ENCODE measurements around the gene WDR33.

The WDR33 gene

DNA sequence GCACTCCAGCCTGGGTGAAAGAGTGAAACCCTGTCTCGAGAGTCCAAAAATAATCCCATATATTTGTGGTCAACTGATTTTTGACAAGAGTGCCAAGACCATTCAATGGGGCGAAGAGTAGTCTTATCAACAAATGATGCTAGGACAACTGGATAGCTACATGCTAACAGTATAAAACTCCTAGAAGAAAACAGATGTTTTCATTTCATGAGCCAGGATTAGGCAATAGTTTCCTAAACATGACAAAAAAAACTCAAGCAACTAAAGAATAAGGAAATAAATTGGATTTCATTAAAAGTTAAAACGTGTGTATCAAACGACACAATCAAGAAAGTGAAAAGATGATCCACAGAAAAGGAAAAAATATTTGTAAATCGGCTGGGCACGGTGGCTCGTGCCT, 141.9 kb downstream of the WDR33 start:
- no peak for DNase-seq

DNA sequence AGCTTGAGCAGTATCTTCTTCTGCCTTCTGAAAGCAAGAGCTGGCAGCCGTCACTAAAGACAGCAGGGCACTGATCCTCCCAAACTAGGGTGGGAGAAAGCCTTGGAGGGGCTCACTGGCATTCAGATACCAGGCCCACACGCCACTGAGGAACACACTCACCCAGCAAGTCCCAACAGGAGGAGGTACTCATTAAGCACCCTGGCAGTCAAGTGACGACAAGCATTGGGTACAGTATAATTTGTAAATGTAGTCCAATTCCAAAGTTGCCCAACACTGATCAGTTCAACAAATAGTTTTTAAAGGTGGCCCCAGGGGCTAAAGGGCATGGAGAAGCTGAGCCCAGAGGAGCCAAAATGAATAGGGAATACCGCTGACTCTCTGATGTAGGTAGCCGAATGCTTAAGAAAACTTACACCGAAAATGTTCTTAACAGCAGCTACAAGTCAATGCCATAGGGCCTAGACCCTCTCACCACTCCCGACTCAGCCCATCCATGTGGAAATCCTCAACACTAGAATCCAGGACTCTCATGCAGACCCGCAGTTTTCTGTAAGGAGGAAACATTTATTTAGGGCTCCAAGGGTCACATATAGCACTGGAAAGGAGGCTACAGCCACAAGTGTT, 145.6 kb downstream of the WDR33 start:
- DNase-seq = no peak

DNA sequence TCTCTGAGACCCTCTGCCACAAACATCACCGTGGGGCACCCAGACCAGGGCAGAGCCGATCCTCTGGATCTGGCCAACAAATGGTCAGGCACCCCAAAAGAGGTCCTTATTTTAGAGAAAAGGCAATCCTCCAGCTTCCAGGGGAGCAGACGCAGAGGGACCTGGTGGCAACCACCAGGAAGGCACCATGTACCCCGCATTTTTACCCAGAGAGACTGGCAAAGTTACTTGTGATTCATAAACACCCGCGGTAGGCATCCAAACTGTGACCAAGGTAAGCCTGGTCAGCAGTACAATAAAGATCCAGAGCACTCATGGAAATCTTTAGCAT, 146.1 kb downstream of the WDR33 start:
- no peak for DNase-seq

DNA sequence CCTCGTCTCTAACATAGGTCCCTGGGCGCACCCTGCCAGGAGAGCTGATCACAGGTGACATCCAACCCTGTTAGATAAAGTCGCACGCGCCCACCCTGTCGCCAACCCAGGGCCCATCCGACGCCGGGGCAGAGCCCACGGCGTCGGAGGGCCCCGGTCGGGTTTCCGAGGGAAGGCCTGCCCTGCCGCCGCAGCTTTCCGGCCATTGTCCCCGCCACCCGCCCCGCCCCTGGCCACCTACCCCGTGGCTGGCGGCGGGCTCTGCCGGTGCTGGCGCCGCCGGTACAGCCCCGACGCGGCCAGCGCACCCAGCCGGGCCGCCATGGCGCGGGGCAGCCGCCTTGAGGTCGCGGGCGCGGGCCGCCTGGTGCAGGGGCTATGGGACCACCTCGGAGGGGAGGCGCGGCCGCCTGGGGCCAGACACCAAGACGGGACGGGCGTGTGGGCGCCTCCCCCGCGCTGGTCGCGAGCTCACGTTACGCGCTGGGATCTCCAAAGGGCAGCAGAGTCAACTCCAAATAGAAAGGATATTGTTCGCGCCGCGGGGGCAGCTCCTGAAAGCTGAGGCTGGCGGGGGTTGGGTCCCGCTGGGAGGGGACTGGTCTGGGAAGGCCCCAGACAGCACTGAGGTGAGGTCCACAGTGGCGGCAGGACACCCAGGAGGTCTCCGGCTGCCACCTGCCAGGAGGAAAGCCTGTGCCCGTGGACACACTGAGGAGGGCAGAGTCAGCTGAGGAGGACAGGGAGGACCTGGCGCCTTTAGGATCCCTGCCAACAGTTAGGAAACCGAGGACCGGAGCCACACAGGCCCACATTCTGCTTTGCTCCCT, 146.7 kb downstream of the WDR33 start:
- DNase-seq = no peak

DNA sequence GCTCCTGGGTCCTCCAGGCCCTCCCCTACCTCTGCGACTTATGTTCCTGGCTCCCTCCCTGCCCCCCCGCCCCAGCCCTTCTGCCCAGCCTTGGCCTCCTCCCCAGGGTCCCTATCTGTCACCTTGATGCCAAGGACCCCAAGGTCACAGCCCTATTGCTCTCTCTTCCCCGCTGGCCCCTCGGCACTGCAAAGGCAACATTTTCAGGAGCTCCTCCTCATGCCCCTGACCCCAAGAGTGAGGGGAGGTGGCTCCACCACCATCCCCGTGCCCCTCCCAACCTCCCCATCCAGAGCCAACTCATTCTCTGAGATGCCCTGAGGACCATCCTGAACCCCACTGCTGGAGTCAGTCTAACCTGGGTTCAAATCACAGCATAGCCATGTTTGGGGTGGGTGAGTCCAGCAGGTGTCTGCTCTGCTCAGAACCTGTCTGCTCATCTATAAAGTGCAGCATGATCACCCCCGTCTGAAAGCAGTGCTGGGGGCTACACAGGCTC, 147.4 kb downstream of the WDR33 start:
- no peak for DNase-seq

DNA sequence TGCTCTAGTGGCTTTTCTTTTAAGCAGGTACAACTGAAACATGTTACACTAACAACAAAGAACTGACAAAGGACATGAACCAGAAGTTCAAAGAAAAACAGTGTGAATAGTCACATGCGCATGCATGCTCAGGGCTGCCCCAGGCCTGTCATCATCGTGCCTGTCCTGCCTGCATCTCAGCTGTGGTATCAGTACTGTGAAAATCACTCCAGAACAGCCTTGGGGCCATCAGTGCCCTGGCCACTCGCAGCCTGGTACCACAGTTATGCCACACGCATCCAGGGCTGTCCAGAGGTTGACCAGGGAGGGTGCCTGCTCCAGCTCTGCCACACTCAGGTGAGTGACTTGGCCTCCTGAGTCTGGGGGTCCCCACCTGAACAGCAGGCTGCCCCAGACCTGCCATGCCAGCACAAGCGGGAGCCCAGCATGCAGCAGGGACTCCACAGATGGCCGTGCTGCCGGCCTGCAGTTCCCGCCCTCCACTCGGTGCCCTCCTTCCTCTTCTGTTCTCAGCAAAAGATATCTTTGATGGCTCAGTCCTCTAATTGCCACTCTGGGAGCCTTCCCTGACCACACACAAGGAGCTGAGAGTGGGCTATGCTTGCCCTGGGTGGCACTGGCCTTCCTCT, 147.9 kb downstream of the WDR33 start:
- no peak for DNase-seq

DNA sequence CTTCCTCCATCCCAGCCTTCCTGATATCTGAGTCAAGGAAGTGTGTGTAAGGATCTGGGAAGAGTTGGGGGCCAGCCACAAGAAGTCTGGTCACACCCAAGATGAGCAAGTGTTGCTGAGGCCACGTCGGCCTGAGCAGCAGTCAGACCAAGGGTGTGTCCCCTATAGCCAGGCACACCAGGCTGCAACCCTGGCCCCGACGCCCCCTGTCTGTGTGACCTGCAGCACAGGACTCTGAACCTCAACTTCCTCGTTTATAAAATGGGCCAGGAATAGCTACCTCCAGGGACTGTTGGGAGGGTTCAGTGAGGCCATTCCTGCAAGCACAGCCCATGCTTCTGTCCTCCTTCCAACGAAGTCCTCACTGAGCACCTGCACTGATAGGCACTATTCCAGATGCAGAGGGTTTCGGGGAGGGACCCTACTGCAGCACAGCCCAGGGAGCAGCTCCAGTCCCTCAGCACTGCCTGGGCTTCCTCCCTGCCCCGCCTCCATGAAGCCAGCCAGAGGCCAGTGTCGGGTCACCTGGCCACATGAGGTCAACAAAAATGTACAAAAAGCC, 148.9 kb downstream of the WDR33 start:
- no peak for DNase-seq

DNA sequence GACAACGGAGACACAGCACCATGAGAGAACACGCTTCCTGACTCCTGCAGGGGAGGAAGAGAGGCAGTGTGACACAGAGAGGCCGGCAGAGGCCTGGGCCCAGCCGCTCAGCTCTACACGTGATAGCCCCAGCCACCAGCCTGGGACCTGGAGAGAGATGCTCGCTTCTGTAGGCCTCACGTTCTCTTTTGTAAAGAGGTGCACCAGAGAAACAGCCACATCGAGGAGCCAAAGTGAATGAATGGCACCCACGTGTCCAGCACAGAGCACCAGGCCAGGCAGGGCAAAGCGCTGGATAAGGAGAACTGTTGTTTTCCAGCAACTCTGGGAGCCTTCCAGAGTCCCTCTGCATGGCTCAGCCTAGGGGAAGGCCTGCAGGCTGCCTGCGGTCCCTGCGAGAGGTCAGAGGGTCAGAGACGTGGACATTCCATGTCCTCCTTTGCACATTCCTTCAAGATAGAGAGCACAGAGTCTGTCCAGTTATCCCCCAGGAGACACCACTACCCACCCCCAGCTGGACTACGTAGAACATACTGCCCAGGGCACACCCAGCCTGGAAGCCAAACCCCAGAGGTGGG, 149.8 kb downstream of the WDR33 start:
- DNase-seq = no peak

DNA sequence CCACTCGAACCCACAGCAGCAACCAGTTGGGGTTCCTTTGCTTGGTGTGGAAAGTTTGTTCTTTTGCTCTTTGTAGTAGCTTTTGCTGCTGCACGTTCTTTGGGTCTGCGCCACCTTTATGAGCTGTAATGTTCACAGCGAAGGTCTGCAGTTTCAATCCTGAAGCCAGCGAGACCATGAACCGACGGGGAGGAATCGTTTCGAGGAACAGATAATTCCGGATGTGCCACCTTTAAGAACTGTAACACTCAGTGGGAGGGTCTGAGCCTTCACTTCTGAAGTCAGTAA, 150.7 kb downstream of the WDR33 start:
- DNase-seq = no peak

DNA sequence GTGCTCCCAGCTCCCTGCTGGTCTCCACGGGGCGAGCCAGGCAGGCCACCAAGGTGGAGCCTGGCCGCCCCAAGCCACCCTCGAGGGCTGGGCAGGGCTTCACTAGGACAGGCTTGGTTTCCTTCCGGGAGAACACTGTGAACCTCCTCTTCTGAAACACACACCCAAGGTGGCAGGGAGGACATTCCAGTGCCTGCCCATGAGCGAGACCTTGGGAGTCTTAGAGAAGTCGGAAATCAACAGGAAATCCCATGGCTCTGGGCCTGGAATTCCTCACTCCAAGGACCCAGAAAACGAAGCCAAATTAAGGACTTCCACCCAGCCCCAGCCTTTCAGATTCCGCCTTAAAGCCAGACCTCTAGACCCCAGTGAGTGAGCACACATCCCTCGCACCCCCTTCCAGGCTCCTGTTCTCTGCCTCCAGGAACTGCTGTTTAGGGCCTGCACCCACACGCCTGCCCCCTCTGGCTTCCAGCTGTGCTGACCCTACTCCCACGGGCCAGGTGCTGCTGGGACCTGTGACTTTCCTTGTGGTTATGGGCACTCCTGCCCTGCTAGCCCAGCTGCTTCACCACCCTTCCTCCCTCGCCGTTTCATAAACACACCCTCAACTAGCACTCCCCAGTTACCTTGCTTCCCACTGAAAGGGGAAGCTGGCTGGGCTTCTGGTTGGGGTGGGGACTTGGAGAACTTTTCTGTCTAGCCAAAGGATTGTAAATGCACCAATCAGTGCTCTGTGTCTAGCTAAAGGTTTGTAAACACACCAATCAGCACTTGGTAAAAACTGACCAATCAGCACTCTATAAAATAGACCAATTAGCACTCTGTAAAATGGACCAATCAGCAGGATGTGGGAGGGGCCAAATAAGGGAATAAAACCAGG, 151.3 kb downstream of the WDR33 start:
- no peak for DNase-seq

DNA sequence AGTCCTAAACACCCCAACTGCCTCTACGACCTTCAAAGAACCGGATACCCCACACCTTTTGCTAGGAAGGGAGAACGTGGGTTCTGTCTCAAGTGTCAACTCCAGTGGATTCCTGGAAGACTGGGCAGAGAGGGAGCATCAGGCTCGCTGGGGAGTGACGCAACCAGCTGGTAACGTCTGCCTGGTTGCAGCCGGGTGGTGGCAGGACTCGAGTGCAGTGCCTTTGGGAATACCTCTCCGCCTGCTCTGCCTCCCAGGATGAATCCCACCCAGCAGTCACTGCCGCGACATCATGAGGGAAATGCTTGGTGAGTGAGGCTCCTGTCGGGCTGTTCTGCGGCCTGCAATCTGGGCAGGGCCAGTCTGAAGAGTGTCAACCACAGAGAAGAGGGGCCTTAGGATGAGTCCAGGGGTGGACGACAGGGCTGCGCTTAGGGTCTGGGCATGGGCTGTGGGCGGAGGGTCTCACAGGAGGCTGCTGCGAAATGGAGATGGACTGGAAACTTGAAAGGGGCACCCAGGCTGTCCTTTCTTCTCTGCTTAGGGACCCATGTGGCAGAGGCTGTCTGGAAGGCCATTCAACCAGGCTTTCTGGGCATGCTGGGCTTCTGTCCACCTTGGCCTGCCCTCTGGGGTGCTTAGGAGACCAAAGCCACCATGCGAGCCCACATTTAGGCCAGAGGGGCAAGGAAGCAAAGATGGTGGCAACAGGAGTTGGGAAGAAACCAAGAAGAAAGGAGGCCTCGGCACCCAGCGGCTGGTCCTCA, 152.1 kb downstream of the WDR33 start:
- no peak for DNase-seq

DNA sequence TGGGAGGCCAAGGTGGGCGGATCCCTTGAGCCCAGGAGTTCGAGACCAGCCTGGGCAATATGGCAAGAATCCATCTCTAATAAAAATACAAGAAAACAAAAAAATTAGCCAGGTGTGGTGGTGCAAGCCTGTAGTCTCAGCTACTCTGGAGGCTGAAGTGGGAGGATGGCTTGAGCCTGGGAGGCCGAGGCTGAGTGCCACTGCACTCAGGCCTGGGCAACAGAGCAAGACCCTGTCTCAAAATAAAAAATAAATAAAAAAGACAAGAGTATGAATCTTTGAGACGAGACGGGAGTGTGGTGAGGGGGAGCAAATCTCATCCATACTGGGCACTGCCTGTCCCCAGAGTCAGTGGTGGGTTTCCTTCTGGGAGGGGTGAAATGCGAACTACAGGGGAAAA, 152.8 kb downstream of the WDR33 start:
- DNase-seq = no peak

DNA sequence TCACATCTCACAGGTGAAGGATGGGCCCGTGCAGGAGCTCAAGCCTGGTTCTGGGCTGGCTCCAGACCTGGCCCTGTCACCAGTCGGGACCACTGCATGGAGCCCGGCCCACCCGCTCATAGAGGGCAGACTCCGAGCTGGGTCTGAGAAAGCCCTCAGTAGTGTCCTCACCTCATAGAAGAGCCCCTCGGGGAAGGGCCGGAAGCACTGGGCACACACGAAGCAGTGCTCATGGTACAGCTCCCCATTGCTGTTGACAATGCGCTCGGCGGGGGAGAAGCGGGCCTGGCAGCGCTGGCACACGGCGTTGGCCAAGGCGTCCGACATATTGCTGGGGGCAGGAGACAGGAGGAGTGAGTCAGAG, 153.8 kb downstream of the WDR33 start:
- no peak for DNase-seq

DNA sequence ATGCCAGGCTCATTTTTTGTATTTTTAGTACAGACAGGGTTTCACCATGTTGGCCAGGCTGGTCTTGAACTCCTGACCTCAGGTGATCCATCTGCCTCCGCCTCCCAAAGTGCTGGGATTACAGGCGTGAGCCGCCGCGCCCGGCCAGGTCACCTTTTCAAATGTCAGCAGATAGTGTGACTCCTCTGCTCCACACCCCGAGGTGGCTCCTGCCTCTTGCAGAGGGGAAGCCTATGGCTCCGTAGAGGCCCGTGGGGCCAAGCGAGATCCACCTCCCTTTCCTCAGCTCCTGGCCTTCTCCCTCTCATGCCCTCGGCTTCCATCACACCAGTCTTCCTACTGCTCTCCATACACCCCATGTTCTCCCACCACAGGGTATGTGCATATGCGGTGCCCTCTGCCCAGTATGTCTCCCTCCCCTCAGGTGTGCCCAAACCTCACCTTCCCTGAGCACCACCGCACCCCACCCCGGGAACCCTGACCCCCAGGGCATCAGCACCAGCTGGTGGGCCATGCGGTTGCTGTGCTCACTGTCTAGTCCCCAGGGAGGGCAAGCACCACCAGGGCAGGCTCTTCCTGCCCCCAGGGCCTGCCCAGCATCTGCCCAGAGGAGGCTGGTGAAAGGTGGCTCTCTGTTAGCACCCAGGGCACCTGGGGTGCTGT, 154.3 kb downstream of the WDR33 start:
- no peak for DNase-seq

DNA sequence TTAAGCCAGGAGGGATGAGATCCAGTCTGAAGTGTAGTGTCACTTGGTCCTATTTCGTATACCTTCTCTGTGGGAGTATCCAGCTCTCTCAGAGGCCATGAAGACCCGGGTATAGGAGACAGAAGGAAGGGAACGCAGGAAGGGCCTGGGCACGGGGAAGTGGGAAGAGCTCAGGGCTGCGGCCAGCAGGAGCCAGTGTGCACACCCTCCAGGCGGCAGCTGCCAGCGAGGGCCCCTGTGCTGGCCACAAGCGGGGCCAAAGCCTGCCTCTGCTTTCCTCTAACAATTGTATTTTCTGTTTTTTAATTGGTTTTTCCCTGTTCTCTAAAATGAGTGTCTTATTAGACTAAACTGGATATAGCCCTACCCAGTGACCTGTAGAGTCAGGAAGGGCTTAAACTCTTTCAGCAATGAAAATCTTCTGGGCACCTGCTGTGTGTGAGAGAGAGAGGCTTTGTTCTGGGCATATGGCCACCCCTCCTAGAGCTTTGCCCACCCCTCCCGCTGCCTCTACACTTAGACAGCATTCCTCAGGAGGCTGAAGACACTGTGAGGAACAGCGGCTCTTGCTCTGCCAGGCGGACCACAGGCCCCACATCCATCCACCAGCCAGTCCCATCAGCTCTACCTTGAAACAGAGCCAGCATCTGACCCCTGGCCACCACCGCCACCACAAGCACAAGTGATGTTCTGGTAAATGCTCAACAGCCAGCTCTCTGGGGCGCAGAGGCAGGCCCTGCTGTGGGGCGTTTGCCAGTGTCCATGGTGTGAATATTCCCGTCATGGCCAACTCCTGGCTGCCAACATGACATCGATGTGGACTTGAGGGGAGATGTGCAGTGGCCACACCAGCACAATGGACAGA, 155.5 kb downstream of the WDR33 start:
- no peak for DNase-seq

DNA sequence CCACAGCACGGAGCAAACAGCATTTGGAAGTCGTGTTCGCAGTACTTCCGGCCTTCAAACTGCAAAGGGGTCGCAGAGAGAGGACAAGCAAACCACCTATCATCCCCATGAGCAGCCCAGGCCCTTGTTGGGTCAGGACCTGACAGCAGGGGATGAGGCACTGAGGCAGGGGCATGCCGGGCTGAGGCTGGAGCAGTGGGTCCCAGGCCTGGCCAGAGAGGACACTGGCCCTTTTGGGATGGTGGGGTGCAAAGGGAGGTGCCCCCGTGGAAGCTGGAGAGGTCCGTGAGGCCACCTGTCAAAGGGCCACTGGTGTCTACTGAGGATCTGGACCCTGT, 156.2 kb downstream of the WDR33 start:
- DNase-seq = no peak

DNA sequence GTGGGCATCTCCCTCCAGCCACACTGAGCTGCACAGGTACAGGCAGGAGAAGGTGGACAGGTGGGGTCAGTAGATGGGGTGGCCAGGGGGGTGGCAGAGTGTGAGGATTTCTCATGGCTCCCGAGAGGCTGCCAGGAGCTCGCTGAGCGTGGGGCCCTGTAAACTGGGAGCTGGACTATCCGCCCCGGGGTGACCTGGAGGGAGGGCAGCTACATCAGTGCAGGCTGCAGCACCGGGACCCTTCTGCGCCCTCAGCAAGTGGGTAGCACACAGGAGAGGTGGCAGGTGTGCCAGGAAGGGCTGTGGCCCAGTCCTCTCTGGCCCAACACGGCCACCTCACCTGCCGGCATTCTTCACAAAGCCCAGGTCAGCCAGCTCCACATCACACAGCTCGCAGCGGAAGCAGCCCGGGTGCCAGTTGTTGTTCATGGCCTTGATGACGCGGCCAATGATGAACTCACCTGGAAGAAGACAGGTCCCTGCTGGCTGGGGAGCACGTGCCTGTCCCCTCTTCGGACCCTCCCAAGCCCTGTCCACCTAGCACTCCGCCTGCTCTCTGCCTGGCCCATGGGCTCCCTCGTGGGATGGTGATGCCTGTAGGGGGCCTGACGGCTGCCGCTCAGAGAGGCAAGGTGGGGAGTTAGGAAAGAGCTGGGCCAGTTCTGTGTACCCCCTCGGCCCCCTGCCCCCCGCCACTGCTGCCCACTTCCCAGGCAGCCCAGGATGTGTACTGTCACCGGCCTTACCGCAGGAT, 156.7 kb downstream of the WDR33 start:
- no peak for DNase-seq

DNA sequence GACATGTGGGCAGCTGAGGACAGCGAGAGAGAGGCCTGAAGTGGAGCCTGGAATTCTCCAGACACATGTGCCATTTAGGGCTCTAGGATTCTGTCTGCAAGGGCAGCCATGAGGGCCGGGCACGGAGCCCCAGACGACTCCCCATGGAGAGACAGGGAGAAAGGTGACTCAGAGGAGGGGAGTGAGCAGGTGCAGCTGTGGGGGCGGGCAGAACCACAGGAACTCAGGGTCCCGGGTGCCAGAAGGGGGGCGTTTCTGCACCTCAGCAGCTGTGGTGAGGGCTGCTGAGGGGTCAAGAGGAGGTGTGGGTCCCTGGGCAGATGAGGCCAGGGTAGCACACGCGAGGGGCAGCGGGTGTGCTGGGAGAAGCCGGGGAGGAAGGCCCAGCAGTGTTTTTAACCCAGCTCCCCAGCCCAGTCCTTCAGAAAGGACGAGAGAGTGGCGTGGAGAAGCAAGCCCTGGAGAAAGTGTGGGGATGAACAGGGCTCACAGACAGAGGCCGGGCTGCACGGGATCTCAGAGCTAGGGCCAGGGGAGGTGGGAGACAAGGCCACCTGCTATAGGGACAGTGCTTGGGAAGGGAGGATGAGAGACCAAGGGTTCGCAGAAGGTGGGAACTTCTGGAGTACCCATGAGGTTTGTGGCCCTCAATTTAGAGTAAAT, 157.4 kb downstream of the WDR33 start:
- no peak for DNase-seq

DNA sequence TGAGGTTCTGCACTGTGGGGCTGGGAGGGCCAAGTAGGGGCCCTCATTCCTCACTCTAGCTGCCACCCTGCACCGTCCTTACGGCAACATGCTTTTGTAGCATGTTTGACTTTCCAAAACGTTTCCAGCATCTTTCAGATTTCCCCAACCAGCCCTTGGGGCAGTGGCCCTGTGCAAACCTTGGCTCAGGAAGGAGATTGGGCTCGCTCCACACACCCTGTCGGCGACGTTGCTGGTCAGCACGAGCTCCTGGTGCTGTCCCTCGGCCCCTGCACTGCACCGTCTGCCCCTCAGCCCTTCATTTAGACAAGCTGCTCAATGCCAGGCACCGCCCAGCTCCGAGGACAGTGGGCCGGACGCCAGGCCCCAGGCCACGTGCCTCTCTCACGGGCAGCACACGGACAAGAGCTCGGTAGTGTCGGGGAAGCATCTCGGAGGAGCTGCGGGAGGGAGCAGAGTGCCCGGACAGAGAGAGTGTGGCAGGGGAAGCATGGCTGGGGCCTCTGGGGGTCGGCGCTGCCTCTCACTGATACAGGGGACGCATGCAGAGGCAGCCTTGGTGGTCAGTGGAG, 158.1 kb downstream of the WDR33 start:
- DNase-seq = no peak
